ENCODE results near the gene FADS6.

Gene FADS6

GRCh38 chr17:74923538-74924249, 30.3 kb upstream of the FADS6 start:
- no peaks in the 10 kb centered on the region for H3K9me3 ChIP-seq (ENCODE audit: control insufficient read depth, low read length)
- H3K36me3 ChIP-seq (ENCODE audit: control insufficient read depth, insufficient read depth, low read length) = no peaks in the 10 kb centered on the region
- no peak overlapping the region for H3K4me3 ChIP-seq (ENCODE audit: low read depth, low read length)
- peak overlapping the region; percentile 77 for H2AFZ ChIP-seq
- H3K79me2 ChIP-seq = no peaks in the 10 kb centered on the region
- H3K27ac ChIP-seq = no peak overlapping the region
- H3K27me3 ChIP-seq (ENCODE audit: control insufficient read depth, insufficient read depth, low read length) = peaks cover 12% of the 10 kb centered on the region
- no peaks in the 10 kb centered on the region for H3K4me1 ChIP-seq
- TF ChIP-seq CTCF (IDR thresholded peaks at IDR 0.05) = peak; percentile 72
- H3K4me2 ChIP-seq (ENCODE audit: low read length) = peak overlapping the region; percentile 24
- no peak overlapping the region for H3K9ac ChIP-seq

GRCh38 chr17:74922694-74923537, 29.5 kb upstream of the FADS6 start, which contains the start of gene USH1G:
USH1G (minus strand) TSS chr17:74923255; CDS start chr17:74923073, 182 bp downstream.
- Histone ChIP-seq H3K36me3 (ENCODE audit: control insufficient read depth, insufficient read depth, low read length) (no peaks in the 10 kb centered on the region), H3K4me3 (ENCODE audit: low read depth, low read length) (no peak within 1 kb of the TSS), H3K4me2 (ENCODE audit: low read length) (peak within 1 kb of the TSS; percentile 24), H3K4me1 (no peaks in the 10 kb centered on the region), H3K27ac (no peak within 1 kb of the TSS), H3K9ac (no peak within 1 kb of the TSS), H2AFZ (peak within 1 kb of the TSS; percentile 77), H3K27me3 (ENCODE audit: control insufficient read depth, insufficient read depth, low read length) (peaks cover 12% of the 10 kb centered on the region), H3K9me3 (ENCODE audit: control insufficient read depth, low read length) (no peaks in the 10 kb centered on the region), H3K79me2 (no peaks in the 10 kb centered on the region)
- TF ChIP-seq CTCF (IDR thresholded peaks at IDR 0.05) = no peak

- Histone ChIP-seq H3K27ac (no peak overlapping the region), H3K27me3 (ENCODE audit: control insufficient read depth, insufficient read depth, low read length) (peaks cover 12% of the 10 kb centered on the region), H3K4me2 (ENCODE audit: low read length) (no peak overlapping the region), H3K9ac (no peak overlapping the region), H3K4me1 (no peaks in the 10 kb centered on the region), H3K9me3 (ENCODE audit: control insufficient read depth, low read length) (no peaks in the 10 kb centered on the region), H3K36me3 (ENCODE audit: control insufficient read depth, insufficient read depth, low read length) (no peaks in the 10 kb centered on the region), H3K4me3 (ENCODE audit: low read depth, low read length) (no peak overlapping the region), H2AFZ (no peak overlapping the region), H3K79me2 (no peaks in the 10 kb centered on the region)
- no peak for TF ChIP-seq CTCF (IDR thresholded peaks at IDR 0.05)
These were observed 28.7 kb upstream of the FADS6 start for GRCh38 chr17:74922172-74922571.

GRCh38 chr17:74921769-74922168, 28.3 kb upstream of the FADS6 start:
- Histone ChIP-seq H3K27me3 (ENCODE audit: control insufficient read depth, insufficient read depth, low read length) (peaks cover 12% of the 10 kb centered on the region), H3K4me2 (ENCODE audit: low read length) (no peak overlapping the region)
- no peak for TF ChIP-seq CTCF (IDR thresholded peaks at IDR 0.05)

More at GRCh38 chr17:74921769-74922168, 28.3 kb upstream of the FADS6 start:
- Histone ChIP-seq H3K9me3 (ENCODE audit: control insufficient read depth, low read length) (no peaks in the 10 kb centered on the region), H3K4me3 (ENCODE audit: low read depth, low read length) (no peak overlapping the region), H3K36me3 (ENCODE audit: control insufficient read depth, insufficient read depth, low read length) (no peaks in the 10 kb centered on the region), H3K4me1 (no peaks in the 10 kb centered on the region), H2AFZ (no peak overlapping the region), H3K79me2 (no peaks in the 10 kb centered on the region), H3K27ac (no peak overlapping the region), H3K9ac (no peak overlapping the region)
